ENCODE data around the gene PIWIL1.

- TF ChIP-seq HOXA7 (CRISPR knock-in tag; IDR thresholded peaks at IDR 0.05) (no peak), CTCF (IDR thresholded peaks at IDR 0.05) (no peak)
These were observed 24.4 kb downstream of the PIWIL1 start for GRCh38 chr12:130362060-130362459.
